H1 (cell line): ENCODE data around the gene DRD5.
"Not testable (repeated sequence)": the region's sequence is repeated elsewhere in the genome, so short reads cannot be mapped to it uniquely, and the experiment has no call there.

Source experiments
- CREB1 ChIP-seq: IDR thresholded peaks from 2 replicates; pipeline ENCODE4 v1.6.1; 2012; ENCODE audit warnings: inconsistent platforms
- CTBP2 ChIP-seq: IDR thresholded peaks from 2 replicates; pipeline ENCODE4 v1.7.0; 2011; ENCODE audit warnings: borderline replicate concordance, mild to moderate bottlenecking, moderate library complexity, mixed read lengths, low read length; ENCODE audit not compliant: insufficient read depth, insufficient read length
- EP300 ChIP-seq, 2 experiments: IDR thresholded peaks; 1 replicate in 1 of 2; 2 replicates in 1 of 2; pipeline ENCODE4 v1.6.1; 2011 to 2012; ENCODE audit warnings: low read depth in 2 of 2, low read length in 2 of 2, mild to moderate bottlenecking in 2 of 2, borderline replicate concordance in 1 of 2, inconsistent platforms in 1 of 2, moderate library complexity in 1 of 2
- EZH2 ChIP-seq: fragments of 200-600 bp; sonication (generic); IDR thresholded peaks from 2 replicates; pipeline ENCODE4 v1.7.1; 2012; ENCODE audit warnings: low read depth, mild to moderate bottlenecking, moderate library complexity, low read length, inconsistent platforms; ENCODE audit not compliant: severe bottlenecking
- FOSL1 ChIP-seq: IDR thresholded peaks from 2 replicates; pipeline ENCODE4 v1.6.1; 2011; ENCODE audit warnings: mild to moderate bottlenecking, low read depth, low read length, moderate library complexity; ENCODE audit not compliant: insufficient read depth
- NRF1 ChIP-seq: IDR thresholded peaks from 2 replicates; pipeline ENCODE4 v1.6.1; 2011; ENCODE audit warnings: mild to moderate bottlenecking, low read depth, low read length, improper control_type of control experiment
- POLR2A ChIP-seq, 2 experiments: IDR thresholded peaks; 1 replicate in 1 of 2; 2 replicates in 1 of 2; pipeline ENCODE4 v1.6.1; 2011; ENCODE audit warnings: low read depth in 2 of 2, low read length in 2 of 2, mild to moderate bottlenecking in 2 of 2; ENCODE audit errors: control extremely low read depth in 1 of 2
- POLR2AphosphoS5 ChIP-seq: IDR thresholded peaks from 2 replicates; pipeline ENCODE4 v1.6.1; 2011; ENCODE audit warnings: low read depth, low read length
- RAD21 ChIP-seq, 2 experiments: IDR thresholded peaks in 1 of 2; conservative IDR thresholded peaks in 1 of 2; 2 replicates each; pipeline ENCODE4 v1.6.1; 2011; ENCODE audit warnings: low read depth in 2 of 2, low read length in 2 of 2, improper control_type of control experiment in 1 of 2, inconsistent platforms in 1 of 2, mild to moderate bottlenecking in 1 of 2, moderate library complexity in 1 of 2
- ZNF274 ChIP-seq: IDR thresholded peaks from 2 replicates; pipeline ENCODE4 v1.7.0; 2012; ENCODE audit warnings: low read length, borderline replicate concordance; ENCODE audit errors: extremely low read depth
- TF ChIP-seq, protein P1 (sequence below), 3 experiments: IDR thresholded peaks; 1 replicate in 2 of 3; 2 replicates in 1 of 3; pipeline versions ENCODE4 v1.5.1 to v1.6.1; 2011; ENCODE audit warnings: low read length in 3 of 3, mild to moderate bottlenecking in 3 of 3, inconsistent platforms in 2 of 3, low read depth in 1 of 3, moderate library complexity in 1 of 3; ENCODE audit not compliant: insufficient read depth in 1 of 3; ENCODE audit errors: control extremely low read depth in 1 of 3

DNA sequence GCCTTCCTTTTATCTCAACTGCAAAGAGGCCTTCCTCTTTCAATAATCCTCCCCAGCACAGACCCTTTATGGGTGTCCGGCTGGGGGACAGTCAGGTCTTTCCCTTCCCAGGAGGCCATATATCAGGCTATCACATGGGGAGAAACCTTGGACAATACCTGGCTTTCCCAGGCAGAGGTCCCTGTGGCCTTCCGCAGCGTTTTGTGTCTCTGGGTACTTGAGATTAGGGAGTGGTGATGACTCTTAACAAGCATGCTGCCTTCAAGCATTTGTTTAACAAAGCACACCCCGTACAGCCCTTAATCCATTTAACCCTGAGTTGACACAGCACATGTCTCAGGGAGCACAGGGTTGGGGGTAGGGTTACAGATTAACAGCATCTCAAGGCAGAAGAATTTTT, 49.2 kb upstream of the DRD5 start:
- TF ChIP-seq ZNF274; POLR2AphosphoS5; EZH2; RAD21 (IDR thresholded peaks at IDR 0.05 in 1 of 2, conservative IDR thresholded peaks at IDR 0.05 in 1 of 2; ENCODE audit: low read depth in 2 of 2, low read length in 2 of 2); CREB1; EP300 (IDR thresholded peaks at IDR 0.05; ENCODE audit: borderline replicate concordance in 1 of 2, low read depth in 2 of 2, low read length in 2 of 2); POLR2A (IDR thresholded peaks at IDR 0.05; ENCODE audit: control extremely low read depth in 1 of 2, low read depth in 2 of 2, low read length in 2 of 2); FOSL1; NRF1; CTBP2: not testable (repeated sequence)
- TF ChIP-seq, protein P1, sequence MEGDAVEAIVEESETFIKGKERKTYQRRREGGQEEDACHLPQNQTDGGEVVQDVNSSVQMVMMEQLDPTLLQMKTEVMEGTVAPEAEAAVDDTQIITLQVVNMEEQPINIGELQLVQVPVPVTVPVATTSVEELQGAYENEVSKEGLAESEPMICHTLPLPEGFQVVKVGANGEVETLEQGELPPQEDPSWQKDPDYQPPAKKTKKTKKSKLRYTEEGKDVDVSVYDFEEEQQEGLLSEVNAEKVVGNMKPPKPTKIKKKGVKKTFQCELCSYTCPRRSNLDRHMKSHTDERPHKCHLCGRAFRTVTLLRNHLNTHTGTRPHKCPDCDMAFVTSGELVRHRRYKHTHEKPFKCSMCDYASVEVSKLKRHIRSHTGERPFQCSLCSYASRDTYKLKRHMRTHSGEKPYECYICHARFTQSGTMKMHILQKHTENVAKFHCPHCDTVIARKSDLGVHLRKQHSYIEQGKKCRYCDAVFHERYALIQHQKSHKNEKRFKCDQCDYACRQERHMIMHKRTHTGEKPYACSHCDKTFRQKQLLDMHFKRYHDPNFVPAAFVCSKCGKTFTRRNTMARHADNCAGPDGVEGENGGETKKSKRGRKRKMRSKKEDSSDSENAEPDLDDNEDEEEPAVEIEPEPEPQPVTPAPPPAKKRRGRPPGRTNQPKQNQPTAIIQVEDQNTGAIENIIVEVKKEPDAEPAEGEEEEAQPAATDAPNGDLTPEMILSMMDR (IDR thresholded peaks at IDR 0.05; ENCODE audit: control extremely low read depth in 1 of 3, insufficient read depth in 1 of 3, low read depth in 1 of 3, low read length in 3 of 3): not testable (repeated sequence)
